DMS 273 treated with DMSO at 0.1 percent for 48 hours (cell line): ENCODE results near the gene NOP53.

Experiments
- DNase-seq: peaks from one replicate; lab custom pipeline; 2025; lab: John Stamatoyannopoulos, UW

The NOP53 gene

DNA sequence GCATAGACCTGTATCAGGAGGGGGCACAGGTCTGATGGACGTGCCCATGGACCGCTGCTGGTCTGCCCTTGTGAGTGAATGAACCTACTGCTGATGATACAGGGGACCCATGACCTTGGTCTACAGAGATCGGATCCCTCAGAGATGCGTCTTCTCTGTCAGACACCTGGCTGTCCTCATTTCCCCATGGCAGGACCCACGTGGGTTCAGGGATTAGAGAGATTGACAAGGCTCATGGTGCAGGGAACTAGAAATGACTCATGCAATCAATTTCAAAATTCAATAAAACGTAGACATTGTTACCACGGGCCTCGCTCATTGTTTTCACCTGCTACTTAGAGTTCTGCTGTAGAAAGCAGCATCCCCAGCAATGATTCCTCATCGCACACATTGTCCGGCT is 60.0 kb downstream of the NOP53 start:
- DNase-seq: no peak

DNA sequence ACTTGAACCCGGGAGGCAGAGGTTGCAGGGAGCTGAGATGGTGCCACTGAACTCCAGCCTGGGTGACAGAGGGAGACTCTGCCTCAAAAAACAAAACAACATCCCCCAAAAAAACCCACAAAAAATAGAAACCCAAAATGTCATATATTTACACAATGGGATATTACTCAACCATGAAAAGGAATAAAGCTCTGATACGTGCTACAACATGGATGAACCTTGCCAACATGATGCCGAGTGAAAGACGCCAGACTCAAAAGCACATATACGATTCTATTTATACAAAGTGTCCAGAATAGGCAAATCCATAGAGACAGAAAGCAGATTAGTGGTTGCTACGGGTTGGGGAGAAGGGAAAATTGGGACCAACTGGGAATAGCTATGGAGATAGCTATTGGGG is 61.1 kb downstream of the NOP53 start:
- no peak for DNase-seq
